WTC11 (cell line): ENCODE results near the gene PPFIBP2. TPM values are rescaled to one million over a fixed set of nuclear protein-coding genes. Genes with fewer than 3 reads are reported as not detected.

Source experiments
- ATAC-seq: fragments of 200-7000 bp; cut with Tn5 transposase; 2 replicates; pipeline ENCODE4 v1.10.0; 2021; ENCODE audit warnings: mild to moderate bottlenecking, moderate library complexity
- CTCF ChIA-PET: fragments of 300-600 bp; sonication (Branson Sonifier 250); formaldehyde crosslinking; loops from one replicate; lab custom pipeline; 2021; ENCODE audit warnings: antibody characterized with exemption; lab: Charles Lee
- POLR2A ChIA-PET: fragments of 350-600 bp; sonication (Branson Sonifier 250); formaldehyde crosslinking; loops from one replicate; lab custom pipeline; 2021; ENCODE audit warnings: antibody characterized with exemption; lab: Charles Lee
- DNase-seq: peaks from one replicate; pipeline ENCODE4 v3.0.0; 2021; ENCODE audit warnings: low spot score
- H3K27ac Mint-ChIP-seq: 2 replicates; pipeline ENCODE4 v1.8.0; 2021; ENCODE audit warnings: mixed read lengths
- H3K27me3 Mint-ChIP-seq: 2 replicates; pipeline ENCODE4 v1.8.0; 2021; ENCODE audit warnings: low read depth, mild to moderate bottlenecking, moderate library complexity, mixed read lengths
- H3K36me3 Mint-ChIP-seq: 2 replicates; pipeline ENCODE4 v1.8.0; 2021; ENCODE audit warnings: mixed read lengths
- H3K4me1 Mint-ChIP-seq: 2 replicates; pipeline ENCODE4 v1.8.0; 2022; ENCODE audit warnings: mixed read lengths
- H3K4me3 Mint-ChIP-seq: 2 replicates; pipeline ENCODE4 v1.8.0; 2021; ENCODE audit warnings: mild to moderate bottlenecking, moderate library complexity, mixed read lengths
- H3K9me3 Mint-ChIP-seq: 2 replicates; pipeline ENCODE4 v1.8.0; 2021; ENCODE audit warnings: mixed read lengths
- CREM ChIP-seq: sonication (generic); formaldehyde crosslinking; IDR thresholded peaks from 2 replicates; pipeline ENCODE4 v1.8.1; 2022; ENCODE audit warnings: mild to moderate bottlenecking, missing genetic modification reagents, moderate library complexity
- ERG ChIP-seq: fragments of 250-450 bp; sonication (Bioruptor Pico); IDR thresholded peaks from 2 replicates; pipeline ENCODE4 v1.8.0; 2021; ENCODE audit warnings: mild to moderate bottlenecking
- IRF1 ChIP-seq: sonication (generic); formaldehyde crosslinking; IDR thresholded peaks from 2 replicates; pipeline ENCODE4 v1.8.0; 2023; ENCODE audit warnings: missing genetic modification reagents
- IRF2 ChIP-seq: sonication (generic); formaldehyde crosslinking; IDR thresholded peaks from 2 replicates; pipeline ENCODE4 v1.8.0; 2022; ENCODE audit warnings: low read depth, missing genetic modification reagents, borderline replicate concordance
- KAT7 ChIP-seq: sonication (generic); formaldehyde crosslinking; IDR thresholded peaks from 2 replicates; pipeline ENCODE4 v1.8.1; 2023; ENCODE audit warnings: missing genetic modification reagents, mild to moderate bottlenecking, borderline replicate concordance
- NFATC4 ChIP-seq: fragments of 250-450 bp; sonication (Bioruptor Pico); IDR thresholded peaks from 2 replicates; pipeline ENCODE4 v1.9.0; 2021; ENCODE audit warnings: mild to moderate bottlenecking
- PREB ChIP-seq: sonication (generic); formaldehyde crosslinking; IDR thresholded peaks from 2 replicates; pipeline ENCODE4 v1.8.1; 2022; ENCODE audit warnings: mild to moderate bottlenecking, missing genetic modification reagents, moderate library complexity, borderline replicate concordance
- PRRX2 ChIP-seq: fragments of 250-450 bp; sonication (Bioruptor Pico); IDR thresholded peaks from 2 replicates; pipeline ENCODE4 v1.8.0; 2021; ENCODE audit warnings: mild to moderate bottlenecking
- TEAD4 ChIP-seq: sonication (generic); formaldehyde crosslinking; IDR thresholded peaks from 2 replicates; pipeline ENCODE4 v1.8.0; 2022; ENCODE audit warnings: mild to moderate bottlenecking, missing genetic modification reagents
- TP53 ChIP-seq: sonication (generic); formaldehyde crosslinking; IDR thresholded peaks from 2 replicates; pipeline ENCODE4 v1.8.1; 2023; ENCODE audit warnings: mild to moderate bottlenecking, missing genetic modification reagents
- USF2 ChIP-seq: sonication (generic); formaldehyde crosslinking; IDR thresholded peaks from 2 replicates; pipeline ENCODE4 v1.8.1; 2023; ENCODE audit warnings: mild to moderate bottlenecking, missing genetic modification reagents, moderate library complexity
- ZNF138 ChIP-seq: sonication (generic); formaldehyde crosslinking; conservative IDR thresholded peaks from 2 replicates; pipeline ENCODE4 v1.8.1; 2022; ENCODE audit warnings: mild to moderate bottlenecking, moderate library complexity, missing genetic modification reagents
- ZNF263 ChIP-seq: sonication (generic); formaldehyde crosslinking; IDR thresholded peaks from 2 replicates; pipeline ENCODE4 v1.8.1; 2022; ENCODE audit warnings: low read depth, mild to moderate bottlenecking, moderate library complexity, missing genetic modification reagents
- ZNF396 ChIP-seq: fragments of 250-450 bp; sonication (Bioruptor Pico); IDR thresholded peaks from 2 replicates; pipeline ENCODE4 v1.8.0; 2021; ENCODE audit warnings: mild to moderate bottlenecking, moderate library complexity, borderline replicate concordance
- ZNF423 ChIP-seq: fragments of 250-450 bp; sonication (Bioruptor Pico); IDR thresholded peaks from 2 replicates; pipeline ENCODE4 v2.1.2; 2022; ENCODE audit warnings: mild to moderate bottlenecking, moderate library complexity
- total RNA-seq: library from RNA; stranded (reverse); gene quantifications from 3 replicates; pipeline ENCODE4 v1.2.3, GENCODE V29; 2021
- TF ChIP-seq, protein P1 (sequence below): sonication (generic); formaldehyde crosslinking; IDR thresholded peaks from 2 replicates; pipeline ENCODE4 v1.8.0; 2022; ENCODE audit warnings: mild to moderate bottlenecking, missing genetic modification reagents
- TF ChIP-seq, protein P2 (sequence below): sonication (generic); formaldehyde crosslinking; IDR thresholded peaks from 2 replicates; pipeline ENCODE4 v1.8.1; 2022; ENCODE audit warnings: missing genetic modification reagents, borderline replicate concordance
- TF ChIP-seq, protein P3 (sequence below): sonication (generic); formaldehyde crosslinking; IDR thresholded peaks from 2 replicates; pipeline ENCODE4 v1.8.1; 2022; ENCODE audit warnings: low read depth, mild to moderate bottlenecking, moderate library complexity, missing genetic modification reagents, borderline replicate concordance
- TF ChIP-seq, protein P4 (sequence below): fragments of 250-450 bp; sonication (Bioruptor Pico); IDR thresholded peaks from 2 replicates; pipeline ENCODE4 v1.9.0; 2021; ENCODE audit warnings: moderate library complexity, mild to moderate bottlenecking, inconsistent platforms, borderline replicate concordance

Gene PPFIBP2
- total RNA-seq, 1 experiment from 2014 or later, result 21.4 TPM

- ATAC-seq (no peak), DNase-seq (no peak)
- H3K36me3 Mint-ChIP-seq, result no peaks in the 10 kb centered on the region
- POLR2A ChIA-PET, result no interaction called here
- H3K9me3 Mint-ChIP-seq, result no peaks in the 10 kb centered on the region
- H3K4me3 Mint-ChIP-seq, result no peak overlapping the region
- CTCF ChIA-PET, result interaction anchor here (1.0 to 1.7 kb wide), 5 partner anchors 10 to 143 kb away, joined by 3 to 5 read pairs (median 3); no protein-coding TSS in a partner anchor
- TF ChIP-seq USF2 (CRISPR knock-in tag) (no peak), ZNF396 (CRISPR knock-in tag) (no peak), ERG (CRISPR knock-in tag) (no peak)
- TF ChIP-seq, protein P1, sequence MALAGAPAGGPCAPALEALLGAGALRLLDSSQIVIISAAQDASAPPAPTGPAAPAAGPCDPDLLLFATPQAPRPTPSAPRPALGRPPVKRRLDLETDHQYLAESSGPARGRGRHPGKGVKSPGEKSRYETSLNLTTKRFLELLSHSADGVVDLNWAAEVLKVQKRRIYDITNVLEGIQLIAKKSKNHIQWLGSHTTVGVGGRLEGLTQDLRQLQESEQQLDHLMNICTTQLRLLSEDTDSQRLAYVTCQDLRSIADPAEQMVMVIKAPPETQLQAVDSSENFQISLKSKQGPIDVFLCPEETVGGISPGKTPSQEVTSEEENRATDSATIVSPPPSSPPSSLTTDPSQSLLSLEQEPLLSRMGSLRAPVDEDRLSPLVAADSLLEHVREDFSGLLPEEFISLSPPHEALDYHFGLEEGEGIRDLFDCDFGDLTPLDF (CRISPR knock-in tag), result no peak
- H3K27ac Mint-ChIP-seq, result no peak overlapping the region
- H3K4me1 Mint-ChIP-seq, result peaks cover 26% of the 10 kb centered on the region
- peaks cover 9% of the 10 kb centered on the region for H3K27me3 Mint-ChIP-seq
These were observed 178.1 kb downstream of the PPFIBP2 start for GRCh38 chr11:7691759-7692350.

- ATAC-seq (no peak), DNase-seq (no peak)
- H3K27ac Mint-ChIP-seq, result no peak overlapping the region
- no peak overlapping the region for H3K4me3 Mint-ChIP-seq
- no peaks in the 10 kb centered on the region for H3K36me3 Mint-ChIP-seq
- H3K27me3 Mint-ChIP-seq, result peaks cover 9% of the 10 kb centered on the region
- ChIA-PET POLR2A (no interaction called here), CTCF (interaction anchor here (1.6 to 1.7 kb wide), 2 partner anchors 35 to 121 kb away, joined by 4 to 5 read pairs; no protein-coding TSS in a partner anchor)
- TF ChIP-seq CREM, result no peak
- TF ChIP-seq ZNF138, result no peak
- TF ChIP-seq TEAD4 (CRISPR knock-in tag), result no peak
- no peak for TF ChIP-seq IRF1
- TF ChIP-seq IRF2, result no peak
- TF ChIP-seq NFATC4, result no peak
- TF ChIP-seq PRRX2 (CRISPR knock-in tag), result no peak
- TF ChIP-seq, all 79 proteins: peak for 0
- Mint-ChIP-seq H3K9me3 (no peaks in the 10 kb centered on the region), H3K4me1 (peaks cover 24% of the 10 kb centered on the region)
These were observed 178.6 kb downstream of the PPFIBP2 start for GRCh38 chr11:7692426-7692825.

GRCh38 chr11:7694235-7694634, 180.4 kb downstream of the PPFIBP2 start:
- ATAC-seq, result no peak
- H3K27ac Mint-ChIP-seq, result no peak overlapping the region
- POLR2A ChIA-PET, result interaction anchor here (0.6 to 1.3 kb wide), 2 partner anchors 21 to 84 kb away, joined by 4 to 6 read pairs; partner anchors contain the start of gene CYB5R2
- TF ChIP-seq PRRX2 (CRISPR knock-in tag), result no peak
- CTCF ChIA-PET, result interaction anchor here (0.6 to 1.6 kb wide), 33 partner anchors 9 to 949 kb away, joined by 3 to 14 read pairs (median 4); partner anchors contain the start of gene PPFIBP2
- H3K4me3 Mint-ChIP-seq, result no peak overlapping the region; the same call in 1 of the 2 replicates
- peaks cover 21% of the 10 kb centered on the region for H3K4me1 Mint-ChIP-seq
- no peaks in the 10 kb centered on the region for H3K36me3 Mint-ChIP-seq
- no peak for DNase-seq
- H3K9me3 Mint-ChIP-seq, result no peaks in the 10 kb centered on the region
- peaks cover 9% of the 10 kb centered on the region for H3K27me3 Mint-ChIP-seq

DNA sequence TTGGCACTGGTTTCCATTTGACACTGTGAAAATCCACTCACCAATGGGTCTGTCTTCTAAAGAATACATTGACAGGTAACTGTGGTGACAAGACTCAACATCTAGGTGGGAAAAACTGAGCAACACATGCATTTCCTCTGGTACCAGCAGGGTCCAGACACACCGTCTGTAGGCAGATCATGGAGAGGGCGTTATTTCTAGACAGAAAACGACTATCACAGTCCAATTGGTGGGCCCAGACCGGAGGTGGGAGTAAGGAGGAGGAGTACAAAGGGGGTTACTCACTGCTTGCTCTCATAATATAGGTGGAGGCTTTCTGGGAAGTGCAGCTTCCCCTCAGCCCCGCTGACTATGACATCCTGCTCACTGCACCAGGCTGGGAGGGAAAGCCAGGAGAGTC, 182.6 kb downstream of the PPFIBP2 start:
- peaks cover 9% of the 10 kb centered on the region for H3K27me3 Mint-ChIP-seq
- DNase-seq, result no peak
- H3K27ac Mint-ChIP-seq, result no peak overlapping the region
- POLR2A ChIA-PET, result no interaction called here
- no peak overlapping the region for H3K4me3 Mint-ChIP-seq
- no peak for ATAC-seq
- no peaks in the 10 kb centered on the region for H3K9me3 Mint-ChIP-seq
- CTCF ChIA-PET, result interaction anchor here (1.1 kb wide), 1 partner anchor 208 kb away, joined by 3 read pairs; no protein-coding TSS in a partner anchor
- H3K36me3 Mint-ChIP-seq, result no peaks in the 10 kb centered on the region
- H3K4me1 Mint-ChIP-seq, result peaks cover 17% of the 10 kb centered on the region
- TF ChIP-seq TP53 (CRISPR knock-in tag), result no peak
- TF ChIP-seq, protein P2, sequence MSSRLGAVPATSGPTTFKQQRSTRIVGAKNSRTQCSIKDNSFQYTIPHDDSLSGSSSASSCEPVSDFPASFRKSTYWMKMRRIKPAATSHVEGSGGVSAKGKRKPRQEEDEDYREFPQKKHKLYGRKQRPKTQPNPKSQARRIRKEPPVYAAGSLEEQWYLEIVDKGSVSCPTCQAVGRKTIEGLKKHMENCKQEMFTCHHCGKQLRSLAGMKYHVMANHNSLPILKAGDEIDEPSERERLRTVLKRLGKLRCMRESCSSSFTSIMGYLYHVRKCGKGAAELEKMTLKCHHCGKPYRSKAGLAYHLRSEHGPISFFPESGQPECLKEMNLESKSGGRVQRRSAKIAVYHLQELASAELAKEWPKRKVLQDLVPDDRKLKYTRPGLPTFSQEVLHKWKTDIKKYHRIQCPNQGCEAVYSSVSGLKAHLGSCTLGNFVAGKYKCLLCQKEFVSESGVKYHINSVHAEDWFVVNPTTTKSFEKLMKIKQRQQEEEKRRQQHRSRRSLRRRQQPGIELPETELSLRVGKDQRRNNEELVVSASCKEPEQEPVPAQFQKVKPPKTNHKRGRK, result no peak
- TF ChIP-seq ZNF423 (CRISPR knock-in tag), result no peak
- no peak for TF ChIP-seq KAT7 (CRISPR knock-in tag)
- TF ChIP-seq, protein P3, sequence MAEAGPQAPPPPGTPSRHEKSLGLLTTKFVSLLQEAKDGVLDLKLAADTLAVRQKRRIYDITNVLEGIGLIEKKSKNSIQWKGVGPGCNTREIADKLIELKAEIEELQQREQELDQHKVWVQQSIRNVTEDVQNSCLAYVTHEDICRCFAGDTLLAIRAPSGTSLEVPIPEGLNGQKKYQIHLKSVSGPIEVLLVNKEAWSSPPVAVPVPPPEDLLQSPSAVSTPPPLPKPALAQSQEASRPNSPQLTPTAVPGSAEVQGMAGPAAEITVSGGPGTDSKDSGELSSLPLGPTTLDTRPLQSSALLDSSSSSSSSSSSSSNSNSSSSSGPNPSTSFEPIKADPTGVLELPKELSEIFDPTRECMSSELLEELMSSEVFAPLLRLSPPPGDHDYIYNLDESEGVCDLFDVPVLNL (CRISPR knock-in tag), result no peak
- TF ChIP-seq PREB (CRISPR knock-in tag), result no peak
- TF ChIP-seq ZNF396 (CRISPR knock-in tag), result no peak
- no peak for TF ChIP-seq CREM
- TF ChIP-seq, protein P4, sequence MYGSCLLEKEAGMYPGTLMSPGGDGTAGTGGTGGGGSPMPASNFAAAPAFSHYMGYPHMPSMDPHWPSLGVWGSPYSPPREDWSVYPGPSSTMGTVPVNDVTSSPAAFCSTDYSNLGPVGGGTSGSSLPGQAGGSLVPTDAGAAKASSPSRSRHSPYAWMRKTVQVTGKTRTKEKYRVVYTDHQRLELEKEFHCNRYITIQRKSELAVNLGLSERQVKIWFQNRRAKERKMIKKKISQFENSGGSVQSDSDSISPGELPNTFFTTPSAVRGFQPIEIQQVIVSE (CRISPR knock-in tag), result no peak
- TF ChIP-seq ZNF263, result no peak
